GM23338 (cell line): ENCODE results near the gene KRTAP9-4. TPM values are rescaled to one million over a fixed set of nuclear protein-coding genes. Genes with fewer than 3 reads are reported as not detected.

Source experiments
- ATAC-seq: fragments of 200-7000 bp; cut with Tn5 transposase; 3 replicates; pipeline ENCODE4 v1.9.1; 2020
- DNase-seq: peaks from one replicate; pipeline ENCODE4 v3.0.0-alpha.2; 2015; ENCODE audit warnings: low spot score
- H2AFZ ChIP-seq: fragments of 200-600 bp; sonication (generic); 2 replicates; pipeline ENCODE4 v1.8.0; 2016; ENCODE audit warnings: antibody characterized with exemption, mild to moderate bottlenecking, moderate library complexity
- H3F3A ChIP-seq: fragments of 200-600 bp; sonication (generic); replicated peaks from 2 replicates; pipeline ENCODE4 v1.8.0; 2017; ENCODE audit warnings: antibody characterized with exemption, mixed run types, low read depth
- H3K27ac ChIP-seq: fragments of 200-600 bp; sonication (generic); 2 replicates; pipeline ENCODE4 v1.6.1; 2016; ENCODE audit warnings: low read depth
- H3K27me3 ChIP-seq: fragments of 200-600 bp; sonication (generic); 2 replicates; pipeline ENCODE4 v1.8.0; 2016; ENCODE audit warnings: mild to moderate bottlenecking, mixed run types, moderate library complexity; ENCODE audit not compliant: insufficient read depth
- H3K36me3 ChIP-seq: fragments of 200-600 bp; sonication (generic); 2 replicates; pipeline ENCODE4 v1.8.0; 2016; ENCODE audit warnings: mild to moderate bottlenecking; ENCODE audit not compliant: insufficient read depth
- H3K4me1 ChIP-seq: fragments of 200-600 bp; sonication (generic); 2 replicates; pipeline ENCODE4 v1.8.0; 2016; ENCODE audit warnings: mild to moderate bottlenecking, moderate library complexity; ENCODE audit not compliant: insufficient read depth
- H3K4me2 ChIP-seq: fragments of 200-600 bp; sonication (generic); 2 replicates; pipeline ENCODE4 v1.7.1; 2017; ENCODE audit warnings: mixed run types
- H3K4me3 ChIP-seq: fragments of 200-600 bp; sonication (generic); 2 replicates; pipeline ENCODE4 v1.6.1; 2016; ENCODE audit warnings: mixed run types
- H3K79me2 ChIP-seq: fragments of 200-600 bp; sonication (generic); replicated peaks from 2 replicates; pipeline ENCODE4 v1.8.0; 2017; ENCODE audit warnings: mild to moderate bottlenecking; ENCODE audit not compliant: insufficient read depth
- H3K9me2 ChIP-seq: fragments of 200-600 bp; sonication (generic); 2 replicates; pipeline ENCODE4 v1.8.0; 2017; ENCODE audit not compliant: insufficient read depth
- H4K20me1 ChIP-seq: fragments of 200-600 bp; sonication (generic); replicated peaks from 2 replicates; pipeline ENCODE4 v1.8.0; 2017; ENCODE audit warnings: mild to moderate bottlenecking; ENCODE audit not compliant: insufficient read depth
- H3K27ac Mint-ChIP-seq: 2 replicates; pipeline ENCODE4 v1.8.0; 2020; ENCODE audit warnings: inconsistent platforms, mild to moderate bottlenecking, moderate library complexity, mixed read lengths
- H3K27me3 Mint-ChIP-seq: 3 replicates; pipeline ENCODE4 v1.8.0; 2022; ENCODE audit warnings: low read depth, mild to moderate bottlenecking, moderate library complexity, mixed read lengths, inconsistent platforms; ENCODE audit not compliant: insufficient read depth, poor library complexity
- H3K36me3 Mint-ChIP-seq: 3 replicates; pipeline ENCODE4 v1.8.0; 2021; ENCODE audit warnings: low read depth, mild to moderate bottlenecking, inconsistent platforms, moderate library complexity, mixed read lengths
- H3K4me1 Mint-ChIP-seq: 3 replicates; pipeline ENCODE4 v1.8.0; 2020; ENCODE audit warnings: mild to moderate bottlenecking, inconsistent platforms, mixed read lengths
- H3K4me3 Mint-ChIP-seq: 3 replicates; pipeline ENCODE4 v1.8.0; 2021; ENCODE audit warnings: moderate library complexity, mild to moderate bottlenecking, inconsistent platforms, mixed read lengths
- H3K9me3 Mint-ChIP-seq: 3 replicates; pipeline ENCODE4 v1.8.0; 2020; ENCODE audit warnings: moderate library complexity, mild to moderate bottlenecking, inconsistent platforms, mixed read lengths
- CREB1 ChIP-seq: fragments of 250-450 bp; sonication (Bioruptor Pico); IDR thresholded peaks from 2 replicates; pipeline ENCODE4 v1.5.0; 2020; ENCODE audit warnings: low read depth, mild to moderate bottlenecking, moderate library complexity
- EZH2 ChIP-seq: fragments of 200-600 bp; sonication (generic); IDR thresholded peaks from one replicate; pipeline ENCODE4 v1.8.0; 2017; ENCODE audit warnings: antibody characterized with exemption, mild to moderate bottlenecking, low read depth; ENCODE audit not compliant: unreplicated experiment
- EZH2phosphoT487 ChIP-seq: fragments of 200-600 bp; sonication (generic); IDR thresholded peaks from one replicate; pipeline ENCODE4 v1.8.1; 2018; ENCODE audit warnings: antibody characterized with exemption; ENCODE audit not compliant: unreplicated experiment
- JUNB ChIP-seq: IDR thresholded peaks from one replicate; pipeline ENCODE4 v1.6.1; 2016; ENCODE audit warnings: antibody characterized with exemption; ENCODE audit not compliant: unreplicated experiment
- NANOG ChIP-seq: IDR thresholded peaks from 2 replicates; pipeline ENCODE4 v1.6.1; 2016; ENCODE audit warnings: antibody characterized with exemption, borderline replicate concordance
- STAT1 ChIP-seq: IDR thresholded peaks from one replicate; pipeline ENCODE4 v1.6.1; 2016; ENCODE audit warnings: antibody characterized with exemption; ENCODE audit not compliant: unreplicated experiment
- ZNF114 ChIP-seq: fragments of 250-450 bp; sonication (Bioruptor Pico); IDR thresholded peaks from 2 replicates; pipeline ENCODE4 v1.5.0; 2020; ENCODE audit warnings: mild to moderate bottlenecking, moderate library complexity
- ZNF331 ChIP-seq: fragments of 250-450 bp; sonication (Bioruptor Pico); IDR thresholded peaks from 2 replicates; pipeline ENCODE4 v1.5.0; 2020; ENCODE audit warnings: low read depth, mild to moderate bottlenecking, moderate library complexity
- polyA plus RNA-seq: library from polyadenylated mRNA; unstranded; fragments of >200 nt; fragmentation: Nextera tagmentation; extraction: Ambion mirVana; gene quantifications from 2 replicates; pipeline ENCODE4 v1.2.1, GENCODE V29; 2016
- total RNA-seq: library from RNA; depleted of rRNA; stranded (reverse); fragments of >200 nt; shearing (Covaris generic); gene quantifications from 2 replicates; pipeline ENCODE4 v1.2.3, GENCODE V29; 2014
- TF ChIP-seq, protein P1 (sequence below): IDR thresholded peaks from 2 replicates; pipeline ENCODE4 v1.6.1; 2016; ENCODE audit warnings: antibody characterized with exemption
- TF ChIP-seq, protein P2 (sequence below): IDR thresholded peaks from one replicate; pipeline ENCODE4 v1.6.1; 2018; ENCODE audit warnings: antibody characterized with exemption; ENCODE audit not compliant: unreplicated experiment
- TF ChIP-seq, protein P3 (sequence below), 2 experiments: fragments of 200-600 bp in 1 of 2; sonication (generic) in 1 of 2; conservative IDR thresholded peaks; 2 replicates each; pipeline versions ENCODE4 v1.5.1 to v1.6.1; 2016 to 2017; ENCODE audit warnings: antibody characterized with exemption in 2 of 2, low read depth in 2 of 2, mild to moderate bottlenecking in 2 of 2, moderate library complexity in 1 of 2
- TF ChIP-seq, protein P4 (sequence below): fragments of 250-450 bp; sonication (Bioruptor Pico); IDR thresholded peaks from 2 replicates; pipeline ENCODE4 v1.5.0; 2020; ENCODE audit warnings: mild to moderate bottlenecking, moderate library complexity

The KRTAP9-4 gene
- total and polyA plus RNA-seq, 2 experiments from 2014 or later, result not detected

DNA sequence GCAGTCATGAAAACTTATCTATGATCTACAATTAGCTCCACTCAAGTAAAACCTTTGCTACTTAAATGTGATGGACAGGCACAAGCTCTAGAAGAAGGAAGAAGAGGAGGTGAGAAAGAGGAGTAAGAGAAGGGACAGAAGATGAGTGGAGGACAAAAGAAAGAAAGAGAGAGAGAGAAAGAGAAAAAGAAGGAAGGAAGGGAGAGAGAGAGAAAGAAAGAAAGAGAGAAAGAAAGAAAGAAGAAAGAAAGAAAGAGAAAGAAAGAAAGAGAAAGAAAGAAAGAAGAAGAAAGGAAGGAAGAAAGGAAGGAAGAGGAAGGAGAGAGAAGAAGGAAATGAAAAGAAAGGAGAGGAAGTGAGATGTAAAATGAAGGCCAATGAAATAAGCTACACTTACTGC is 19.4 kb upstream of the KRTAP9-4 start (continued):
- TF ChIP-seq, protein P1, sequence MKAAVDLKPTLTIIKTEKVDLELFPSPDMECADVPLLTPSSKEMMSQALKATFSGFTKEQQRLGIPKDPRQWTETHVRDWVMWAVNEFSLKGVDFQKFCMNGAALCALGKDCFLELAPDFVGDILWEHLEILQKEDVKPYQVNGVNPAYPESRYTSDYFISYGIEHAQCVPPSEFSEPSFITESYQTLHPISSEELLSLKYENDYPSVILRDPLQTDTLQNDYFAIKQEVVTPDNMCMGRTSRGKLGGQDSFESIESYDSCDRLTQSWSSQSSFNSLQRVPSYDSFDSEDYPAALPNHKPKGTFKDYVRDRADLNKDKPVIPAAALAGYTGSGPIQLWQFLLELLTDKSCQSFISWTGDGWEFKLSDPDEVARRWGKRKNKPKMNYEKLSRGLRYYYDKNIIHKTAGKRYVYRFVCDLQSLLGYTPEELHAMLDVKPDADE, result no peak
- no peak for TF ChIP-seq ZNF331

DNA sequence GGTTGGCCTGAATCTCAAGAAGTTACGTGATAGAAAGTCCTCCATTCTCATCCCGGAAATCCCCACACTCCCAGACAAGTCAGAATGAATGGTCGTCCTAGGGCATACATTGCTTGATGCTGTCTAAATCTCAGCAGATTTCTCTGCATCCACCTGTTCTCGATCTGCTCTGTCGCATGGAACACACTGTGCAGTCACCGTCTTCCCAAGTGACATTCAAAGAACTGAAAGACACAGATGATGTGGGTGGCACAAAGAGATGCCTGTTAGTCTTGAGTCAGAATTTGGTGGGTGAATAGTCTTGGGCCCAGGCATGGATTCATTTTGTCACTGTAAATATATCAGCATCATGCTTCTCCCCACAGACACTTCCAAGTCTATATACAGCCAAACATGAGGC is 17.8 kb upstream of the KRTAP9-4 start:
- H3K9me3 Mint-ChIP-seq, result no peaks in the 10 kb centered on the region
- no peak overlapping the region for H3K27ac Mint-ChIP-seq
- H3K27me3 Mint-ChIP-seq, result no peaks in the 10 kb centered on the region
- H3K9me2 ChIP-seq, result no peaks in the 10 kb centered on the region
- H2AFZ ChIP-seq, result no peak overlapping the region
- no peaks in the 10 kb centered on the region for H3K36me3 ChIP-seq
- H3K4me1 ChIP-seq, result no peaks in the 10 kb centered on the region
- no peaks in the 10 kb centered on the region for H3K79me2 ChIP-seq
- no peaks in the 10 kb centered on the region for H3K4me1 Mint-ChIP-seq
- no peak for DNase-seq
- H3K4me3 Mint-ChIP-seq, result no peak overlapping the region
- no peak overlapping the region for H3K4me3 ChIP-seq
- no peaks in the 10 kb centered on the region for H3F3A ChIP-seq
- H3K27me3 ChIP-seq, result no peaks in the 10 kb centered on the region
- no peak for ATAC-seq
- H3K27ac ChIP-seq, result no peak overlapping the region
- H4K20me1 ChIP-seq, result no peaks in the 10 kb centered on the region
- no peaks in the 10 kb centered on the region for H3K36me3 Mint-ChIP-seq
- H3K4me2 ChIP-seq, result no peak overlapping the region
- TF ChIP-seq, protein P2, sequence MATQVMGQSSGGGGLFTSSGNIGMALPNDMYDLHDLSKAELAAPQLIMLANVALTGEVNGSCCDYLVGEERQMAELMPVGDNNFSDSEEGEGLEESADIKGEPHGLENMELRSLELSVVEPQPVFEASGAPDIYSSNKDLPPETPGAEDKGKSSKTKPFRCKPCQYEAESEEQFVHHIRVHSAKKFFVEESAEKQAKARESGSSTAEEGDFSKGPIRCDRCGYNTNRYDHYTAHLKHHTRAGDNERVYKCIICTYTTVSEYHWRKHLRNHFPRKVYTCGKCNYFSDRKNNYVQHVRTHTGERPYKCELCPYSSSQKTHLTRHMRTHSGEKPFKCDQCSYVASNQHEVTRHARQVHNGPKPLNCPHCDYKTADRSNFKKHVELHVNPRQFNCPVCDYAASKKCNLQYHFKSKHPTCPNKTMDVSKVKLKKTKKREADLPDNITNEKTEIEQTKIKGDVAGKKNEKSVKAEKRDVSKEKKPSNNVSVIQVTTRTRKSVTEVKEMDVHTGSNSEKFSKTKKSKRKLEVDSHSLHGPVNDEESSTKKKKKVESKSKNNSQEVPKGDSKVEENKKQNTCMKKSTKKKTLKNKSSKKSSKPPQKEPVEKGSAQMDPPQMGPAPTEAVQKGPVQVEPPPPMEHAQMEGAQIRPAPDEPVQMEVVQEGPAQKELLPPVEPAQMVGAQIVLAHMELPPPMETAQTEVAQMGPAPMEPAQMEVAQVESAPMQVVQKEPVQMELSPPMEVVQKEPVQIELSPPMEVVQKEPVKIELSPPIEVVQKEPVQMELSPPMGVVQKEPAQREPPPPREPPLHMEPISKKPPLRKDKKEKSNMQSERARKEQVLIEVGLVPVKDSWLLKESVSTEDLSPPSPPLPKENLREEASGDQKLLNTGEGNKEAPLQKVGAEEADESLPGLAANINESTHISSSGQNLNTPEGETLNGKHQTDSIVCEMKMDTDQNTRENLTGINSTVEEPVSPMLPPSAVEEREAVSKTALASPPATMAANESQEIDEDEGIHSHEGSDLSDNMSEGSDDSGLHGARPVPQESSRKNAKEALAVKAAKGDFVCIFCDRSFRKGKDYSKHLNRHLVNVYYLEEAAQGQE, result no peak
- no peak for TF ChIP-seq CREB1 (CRISPR knock-in tag)
- TF ChIP-seq, protein P3, sequence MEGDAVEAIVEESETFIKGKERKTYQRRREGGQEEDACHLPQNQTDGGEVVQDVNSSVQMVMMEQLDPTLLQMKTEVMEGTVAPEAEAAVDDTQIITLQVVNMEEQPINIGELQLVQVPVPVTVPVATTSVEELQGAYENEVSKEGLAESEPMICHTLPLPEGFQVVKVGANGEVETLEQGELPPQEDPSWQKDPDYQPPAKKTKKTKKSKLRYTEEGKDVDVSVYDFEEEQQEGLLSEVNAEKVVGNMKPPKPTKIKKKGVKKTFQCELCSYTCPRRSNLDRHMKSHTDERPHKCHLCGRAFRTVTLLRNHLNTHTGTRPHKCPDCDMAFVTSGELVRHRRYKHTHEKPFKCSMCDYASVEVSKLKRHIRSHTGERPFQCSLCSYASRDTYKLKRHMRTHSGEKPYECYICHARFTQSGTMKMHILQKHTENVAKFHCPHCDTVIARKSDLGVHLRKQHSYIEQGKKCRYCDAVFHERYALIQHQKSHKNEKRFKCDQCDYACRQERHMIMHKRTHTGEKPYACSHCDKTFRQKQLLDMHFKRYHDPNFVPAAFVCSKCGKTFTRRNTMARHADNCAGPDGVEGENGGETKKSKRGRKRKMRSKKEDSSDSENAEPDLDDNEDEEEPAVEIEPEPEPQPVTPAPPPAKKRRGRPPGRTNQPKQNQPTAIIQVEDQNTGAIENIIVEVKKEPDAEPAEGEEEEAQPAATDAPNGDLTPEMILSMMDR (conservative IDR thresholded peaks at IDR 0.05; ENCODE audit: low read depth in 2 of 2), result no peak
- TF ChIP-seq JUNB, result no peak
- TF ChIP-seq EZH2phosphoT487, result no peak
- TF ChIP-seq, protein P4, sequence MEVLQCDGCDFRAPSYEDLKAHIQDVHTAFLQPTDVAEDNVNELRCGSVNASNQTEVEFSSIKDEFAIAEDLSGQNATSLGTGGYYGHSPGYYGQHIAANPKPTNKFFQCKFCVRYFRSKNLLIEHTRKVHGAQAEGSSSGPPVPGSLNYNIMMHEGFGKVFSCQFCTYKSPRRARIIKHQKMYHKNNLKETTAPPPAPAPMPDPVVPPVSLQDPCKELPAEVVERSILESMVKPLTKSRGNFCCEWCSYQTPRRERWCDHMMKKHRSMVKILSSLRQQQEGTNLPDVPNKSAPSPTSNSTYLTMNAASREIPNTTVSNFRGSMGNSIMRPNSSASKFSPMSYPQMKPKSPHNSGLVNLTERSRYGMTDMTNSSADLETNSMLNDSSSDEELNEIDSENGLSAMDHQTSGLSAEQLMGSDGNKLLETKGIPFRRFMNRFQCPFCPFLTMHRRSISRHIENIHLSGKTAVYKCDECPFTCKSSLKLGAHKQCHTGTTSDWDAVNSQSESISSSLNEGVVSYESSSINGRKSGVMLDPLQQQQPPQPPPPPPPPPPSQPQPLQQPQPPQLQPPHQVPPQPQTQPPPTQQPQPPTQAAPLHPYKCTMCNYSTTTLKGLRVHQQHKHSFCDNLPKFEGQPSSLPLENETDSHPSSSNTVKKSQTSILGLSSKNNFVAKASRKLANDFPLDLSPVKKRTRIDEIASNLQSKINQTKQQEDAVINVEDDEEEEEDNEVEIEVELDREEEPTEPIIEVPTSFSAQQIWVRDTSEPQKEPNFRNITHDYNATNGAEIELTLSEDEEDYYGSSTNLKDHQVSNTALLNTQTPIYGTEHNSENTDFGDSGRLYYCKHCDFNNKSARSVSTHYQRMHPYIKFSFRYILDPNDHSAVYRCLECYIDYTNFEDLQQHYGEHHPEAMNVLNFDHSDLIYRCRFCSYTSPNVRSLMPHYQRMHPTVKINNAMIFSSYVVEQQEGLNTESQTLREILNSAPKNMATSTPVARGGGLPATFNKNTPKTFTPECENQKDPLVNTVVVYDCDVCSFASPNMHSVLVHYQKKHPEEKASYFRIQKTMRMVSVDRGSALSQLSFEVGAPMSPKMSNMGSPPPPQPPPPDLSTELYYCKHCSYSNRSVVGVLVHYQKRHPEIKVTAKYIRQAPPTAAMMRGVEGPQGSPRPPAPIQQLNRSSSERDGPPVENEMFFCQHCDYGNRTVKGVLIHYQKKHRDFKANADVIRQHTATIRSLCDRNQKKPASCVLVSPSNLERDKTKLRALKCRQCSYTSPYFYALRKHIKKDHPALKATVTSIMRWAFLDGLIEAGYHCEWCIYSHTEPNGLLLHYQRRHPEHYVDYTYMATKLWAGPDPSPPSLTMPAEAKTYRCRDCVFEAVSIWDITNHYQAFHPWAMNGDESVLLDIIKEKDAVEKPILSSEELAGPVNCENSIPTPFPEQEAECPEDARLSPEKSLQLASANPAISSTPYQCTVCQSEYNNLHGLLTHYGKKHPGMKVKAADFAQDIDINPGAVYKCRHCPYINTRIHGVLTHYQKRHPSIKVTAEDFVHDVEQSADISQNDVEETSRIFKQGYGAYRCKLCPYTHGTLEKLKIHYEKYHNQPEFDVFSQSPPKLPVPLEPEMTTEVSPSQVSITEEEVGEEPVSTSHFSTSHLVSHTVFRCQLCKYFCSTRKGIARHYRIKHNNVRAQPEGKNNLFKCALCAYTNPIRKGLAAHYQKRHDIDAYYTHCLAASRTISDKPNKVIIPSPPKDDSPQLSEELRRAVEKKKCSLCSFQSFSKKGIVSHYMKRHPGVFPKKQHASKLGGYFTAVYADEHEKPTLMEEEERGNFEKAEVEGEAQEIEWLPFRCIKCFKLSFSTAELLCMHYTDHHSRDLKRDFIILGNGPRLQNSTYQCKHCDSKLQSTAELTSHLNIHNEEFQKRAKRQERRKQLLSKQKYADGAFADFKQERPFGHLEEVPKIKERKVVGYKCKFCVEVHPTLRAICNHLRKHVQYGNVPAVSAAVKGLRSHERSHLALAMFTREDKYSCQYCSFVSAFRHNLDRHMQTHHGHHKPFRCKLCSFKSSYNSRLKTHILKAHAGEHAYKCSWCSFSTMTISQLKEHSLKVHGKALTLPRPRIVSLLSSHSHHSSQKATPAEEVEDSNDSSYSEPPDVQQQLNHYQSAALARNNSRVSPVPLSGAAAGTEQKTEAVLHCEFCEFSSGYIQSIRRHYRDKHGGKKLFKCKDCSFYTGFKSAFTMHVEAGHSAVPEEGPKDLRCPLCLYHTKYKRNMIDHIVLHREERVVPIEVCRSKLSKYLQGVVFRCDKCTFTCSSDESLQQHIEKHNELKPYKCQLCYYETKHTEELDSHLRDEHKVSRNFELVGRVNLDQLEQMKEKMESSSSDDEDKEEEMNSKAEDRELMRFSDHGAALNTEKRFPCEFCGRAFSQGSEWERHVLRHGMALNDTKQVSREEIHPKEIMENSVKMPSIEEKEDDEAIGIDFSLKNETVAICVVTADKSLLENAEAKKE (CRISPR knock-in tag), result no peak
- no peak for TF ChIP-seq NANOG
- TF ChIP-seq EZH2, result no peak
- no peak for TF ChIP-seq ZNF331
- no peak for TF ChIP-seq STAT1
- TF ChIP-seq, protein P1, result no peak
- no peak for TF ChIP-seq ZNF114
